Measurements from ENCODE around the gene NRF1.
"Not testable (repeated sequence)": the region's sequence is repeated elsewhere in the genome, so short reads cannot be mapped to it uniquely, and the experiment has no call there.

Gene NRF1

DNA sequence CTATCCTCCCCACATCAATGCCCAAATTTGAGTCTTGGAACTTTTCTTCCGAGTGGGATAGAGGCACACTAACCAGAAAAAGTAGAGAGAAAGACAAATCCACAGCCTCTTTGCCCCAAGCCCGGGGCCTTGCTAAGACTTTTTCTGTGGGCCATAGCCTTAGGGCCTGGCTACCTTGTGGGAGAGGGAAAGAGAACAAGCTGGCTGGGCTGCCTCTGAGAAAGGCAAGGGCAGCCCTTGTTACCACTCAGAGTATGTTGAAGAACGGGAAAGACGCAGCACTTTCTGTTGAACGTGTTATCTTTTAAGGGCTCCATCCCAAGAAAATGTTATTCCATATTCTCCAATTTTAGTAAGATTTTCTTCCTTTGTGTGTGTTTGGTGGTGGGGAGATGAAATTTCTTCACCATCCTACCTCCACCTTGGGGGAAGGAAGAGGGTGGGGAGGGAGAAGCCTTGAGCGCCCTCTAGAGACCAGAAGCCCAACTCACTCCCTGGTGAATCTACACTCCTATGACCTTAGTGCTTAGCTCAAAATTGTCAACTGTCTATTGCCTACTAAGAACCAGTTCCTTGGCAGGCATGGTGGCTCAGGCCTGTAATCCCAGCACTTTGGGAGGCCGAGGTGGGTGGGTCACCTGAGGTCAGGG is 3.9 kb upstream of the NRF1 start:
- DNase-seq: peak; percentile 52

DNA sequence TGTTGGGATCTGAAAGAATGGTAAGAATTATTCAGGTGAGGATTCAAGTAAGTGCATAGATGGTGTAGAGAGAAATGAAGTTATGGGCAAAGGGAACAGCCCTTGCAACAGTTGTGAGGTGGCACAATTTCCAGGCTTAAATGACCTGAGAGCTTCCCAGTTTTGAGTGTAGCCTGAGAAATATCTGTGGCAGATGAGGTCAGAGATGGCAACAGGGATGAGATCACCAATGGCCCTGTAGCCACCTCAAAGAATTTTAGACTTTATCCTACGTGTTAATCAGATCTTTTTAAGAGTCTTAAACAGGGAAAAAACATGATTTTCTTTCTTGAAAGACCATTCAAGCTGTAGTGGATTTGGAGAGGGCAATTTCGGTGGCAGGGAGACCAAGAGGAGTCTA is 1.9 kb upstream of the NRF1 start:
- DNase-seq: no peak

DNA sequence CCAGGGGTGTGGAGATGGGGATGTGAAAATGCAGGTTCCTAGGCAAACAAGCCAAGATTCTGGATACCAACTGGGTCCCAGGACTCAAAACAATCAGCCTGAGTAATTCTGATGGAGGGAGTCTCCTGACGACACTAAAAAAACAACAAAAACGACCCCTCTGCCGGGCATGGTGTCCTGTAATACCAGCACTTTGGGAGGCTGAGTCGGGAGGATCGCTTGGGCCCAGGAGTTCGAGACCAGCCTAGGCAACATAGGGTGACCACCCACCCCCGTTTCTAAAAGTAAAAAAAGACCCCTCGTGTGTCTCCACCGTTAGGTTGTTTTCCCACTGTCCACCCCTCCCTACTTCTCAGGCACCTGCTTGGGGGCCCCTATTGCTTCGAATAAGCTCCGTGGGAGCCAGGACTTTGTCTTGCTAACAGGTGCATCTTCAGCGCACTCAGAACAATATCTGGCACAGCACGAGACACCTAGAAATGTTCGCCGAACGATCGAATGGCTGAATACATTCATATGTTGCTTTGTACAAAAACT is 743 bp upstream of the NRF1 start:
- peak; percentile 31 for DNase-seq

DNA sequence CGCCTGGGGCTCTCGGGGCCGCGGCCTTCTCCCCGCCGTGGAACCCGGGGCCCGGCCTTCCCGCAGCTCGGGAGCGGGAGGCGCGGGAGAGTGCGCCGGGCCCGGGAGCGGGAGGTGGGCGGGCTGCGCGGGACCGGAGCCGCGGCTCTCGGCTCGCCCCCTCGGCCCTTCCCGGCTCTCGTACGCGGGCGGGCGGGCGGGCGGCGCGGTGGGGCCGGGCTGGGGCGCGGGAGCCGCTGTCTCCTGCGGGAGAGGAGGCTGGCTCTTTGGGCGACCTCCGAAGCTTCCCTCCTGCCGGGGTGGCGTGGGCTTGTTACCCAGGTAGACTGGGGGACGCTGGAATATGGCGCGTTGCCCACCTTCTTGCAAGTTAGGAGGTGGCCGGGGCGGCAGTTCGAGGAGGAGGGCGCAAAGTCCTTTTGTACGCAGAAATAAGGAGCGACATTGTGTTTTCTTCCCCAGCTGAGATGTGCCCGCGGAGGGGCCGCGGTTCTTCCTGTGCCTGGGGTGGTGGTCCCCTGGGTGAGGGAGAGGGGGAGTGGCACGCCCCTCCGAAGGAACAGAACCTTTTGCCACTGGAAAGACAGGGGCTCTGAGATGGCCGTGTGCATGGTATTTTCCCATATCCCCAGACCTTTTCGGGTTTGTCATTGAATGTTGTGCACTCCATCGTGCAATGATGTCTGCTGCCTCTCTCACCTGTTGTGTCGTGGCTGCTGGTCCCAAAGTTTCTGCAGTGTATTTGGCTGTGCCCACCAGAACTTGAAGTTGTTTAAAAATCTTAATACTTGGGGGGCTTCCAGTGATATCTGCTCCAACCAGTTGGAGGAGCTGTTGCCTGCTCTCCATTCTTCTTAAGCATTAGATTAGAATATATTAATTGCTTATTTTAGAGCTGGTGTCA is 844 bp downstream of the NRF1 start:
- peak; percentile 48 for DNase-seq

DNA sequence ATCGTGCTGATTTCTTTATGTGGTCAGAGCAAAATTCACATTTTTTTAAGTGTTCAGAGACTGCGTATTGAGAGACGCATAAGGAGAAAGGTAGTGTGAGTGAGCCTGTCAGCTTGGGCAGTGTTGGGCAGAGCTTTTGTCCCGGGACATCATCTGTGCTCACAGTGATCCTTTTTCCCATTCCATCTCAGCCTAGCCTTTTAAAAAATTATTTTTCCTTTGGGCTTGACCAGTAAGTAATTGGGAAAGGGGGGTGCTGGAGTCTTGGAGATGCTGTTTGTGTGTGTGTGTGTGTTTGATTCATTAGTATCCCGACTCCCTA is 1.5 kb downstream of the NRF1 start:
- no peak for DNase-seq

DNA sequence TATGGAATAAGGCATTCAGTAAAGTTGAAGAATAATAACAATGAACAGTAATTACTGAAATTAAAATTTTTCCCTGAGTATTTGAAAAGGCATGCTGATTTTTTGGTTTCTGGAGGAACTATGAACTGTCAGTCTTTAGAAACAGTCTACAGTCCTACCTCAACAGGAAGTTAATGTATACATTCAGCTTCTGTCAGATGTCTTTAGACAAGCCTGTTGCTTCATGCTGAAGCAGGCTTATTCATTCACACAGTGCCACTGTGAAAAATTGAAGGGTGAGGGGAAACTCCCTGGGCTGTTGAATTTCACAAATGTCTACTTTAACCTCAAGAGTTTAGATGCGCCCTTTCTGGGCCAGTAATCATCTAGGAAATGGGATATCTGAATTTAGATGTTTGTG is 3.5 kb downstream of the NRF1 start:
- peak; percentile 56 for DNase-seq

DNA sequence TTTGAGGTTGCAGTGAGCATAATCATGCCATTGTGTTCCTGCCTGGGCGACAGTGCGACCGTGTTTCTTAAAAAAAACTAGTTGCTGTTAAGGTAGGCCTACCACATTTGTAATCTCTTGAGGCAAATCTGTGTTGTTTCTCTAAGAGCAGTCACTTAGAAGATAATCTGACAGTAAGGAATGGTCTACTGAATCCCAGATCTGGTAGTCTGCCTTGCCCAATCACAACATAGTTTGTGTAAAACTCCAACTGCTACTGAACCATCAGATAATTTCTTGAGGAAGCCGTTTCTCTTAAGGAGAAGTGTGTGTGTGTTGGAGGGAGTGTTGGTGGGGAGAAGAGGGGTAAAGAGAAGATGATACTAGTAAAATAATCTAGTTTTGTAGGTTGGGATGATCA is 5.0 kb downstream of the NRF1 start:
- no peak for DNase-seq

DNA sequence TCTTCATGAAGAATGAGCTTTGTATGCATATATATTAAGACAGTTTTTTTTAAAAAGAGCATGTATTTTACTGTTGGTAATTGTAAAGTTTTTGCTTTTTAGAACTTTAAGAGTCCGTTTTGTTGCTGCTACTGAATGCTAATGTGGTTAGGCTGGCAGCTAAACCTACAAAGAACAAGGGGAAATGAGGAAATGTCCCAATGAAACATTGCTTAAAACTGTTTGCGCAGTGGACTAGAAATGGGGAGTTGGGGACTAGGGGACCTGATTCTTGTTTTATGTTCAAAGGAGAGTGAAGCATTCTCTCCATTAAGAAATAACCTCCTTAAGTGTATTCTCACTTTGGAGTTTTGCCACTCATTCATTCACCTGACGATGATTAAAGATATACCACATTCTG is 5.7 kb downstream of the NRF1 start:
- DNase-seq: no peak

DNA sequence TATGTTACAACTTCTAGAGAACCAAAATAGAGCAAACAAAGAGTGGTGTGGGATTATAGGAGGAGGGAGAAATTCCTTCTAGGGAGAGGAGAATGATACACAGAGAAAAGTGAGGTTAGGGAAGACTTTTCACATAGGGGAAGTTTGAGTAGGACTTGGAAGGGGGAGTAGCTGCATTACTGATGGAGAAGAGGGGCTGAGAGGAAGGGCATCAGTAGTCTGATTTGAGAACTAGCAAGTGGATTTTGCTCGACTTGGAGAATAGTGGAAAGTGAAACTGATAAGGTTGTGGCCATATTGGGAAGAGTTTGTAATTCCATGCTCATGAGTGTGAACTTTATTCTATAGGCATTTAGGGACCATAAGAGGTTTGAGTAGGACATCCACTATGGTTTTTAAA is 6.1 kb downstream of the NRF1 start:
- DNase-seq: no peak

DNA sequence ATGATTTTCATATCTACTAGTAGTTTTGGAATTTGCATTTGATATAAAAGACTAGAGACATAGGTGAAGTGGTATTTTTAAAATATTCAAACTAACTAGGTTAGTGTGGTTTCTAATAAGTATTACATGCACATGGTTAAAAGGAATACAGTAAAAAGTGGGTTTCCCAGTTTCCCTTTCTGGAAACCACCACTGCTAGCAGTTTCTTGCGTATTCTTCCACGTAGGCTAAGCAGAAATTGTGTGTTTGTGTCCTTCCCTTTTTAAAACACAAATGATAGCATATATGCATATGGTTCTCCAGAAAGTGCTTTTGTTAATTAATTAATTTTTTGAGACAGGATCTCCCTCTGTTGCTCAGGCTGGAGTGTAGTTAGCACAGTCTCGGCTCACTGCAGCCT is 15.4 kb downstream of the NRF1 start:
- no peak for DNase-seq

DNA sequence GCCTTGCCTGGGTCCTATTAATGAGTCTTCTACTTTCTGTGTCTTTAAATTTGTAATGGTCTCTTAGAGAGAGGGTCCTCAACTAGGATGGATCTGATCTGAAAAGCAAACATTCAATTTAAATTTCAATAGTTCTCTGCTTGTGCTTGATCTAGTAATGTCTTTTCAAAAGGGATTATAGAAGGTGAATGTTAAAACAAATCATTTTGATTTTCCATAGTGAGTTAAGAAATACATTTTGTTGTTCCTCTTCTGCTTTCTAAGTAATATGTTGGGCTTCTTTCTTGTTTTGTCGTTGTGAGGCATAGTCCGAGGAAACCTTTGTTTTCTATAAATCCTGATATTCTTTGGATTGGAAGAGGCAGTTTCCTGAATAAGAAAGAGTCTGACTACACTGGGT is 18.8 kb downstream of the NRF1 start:
- no peak for DNase-seq

DNA sequence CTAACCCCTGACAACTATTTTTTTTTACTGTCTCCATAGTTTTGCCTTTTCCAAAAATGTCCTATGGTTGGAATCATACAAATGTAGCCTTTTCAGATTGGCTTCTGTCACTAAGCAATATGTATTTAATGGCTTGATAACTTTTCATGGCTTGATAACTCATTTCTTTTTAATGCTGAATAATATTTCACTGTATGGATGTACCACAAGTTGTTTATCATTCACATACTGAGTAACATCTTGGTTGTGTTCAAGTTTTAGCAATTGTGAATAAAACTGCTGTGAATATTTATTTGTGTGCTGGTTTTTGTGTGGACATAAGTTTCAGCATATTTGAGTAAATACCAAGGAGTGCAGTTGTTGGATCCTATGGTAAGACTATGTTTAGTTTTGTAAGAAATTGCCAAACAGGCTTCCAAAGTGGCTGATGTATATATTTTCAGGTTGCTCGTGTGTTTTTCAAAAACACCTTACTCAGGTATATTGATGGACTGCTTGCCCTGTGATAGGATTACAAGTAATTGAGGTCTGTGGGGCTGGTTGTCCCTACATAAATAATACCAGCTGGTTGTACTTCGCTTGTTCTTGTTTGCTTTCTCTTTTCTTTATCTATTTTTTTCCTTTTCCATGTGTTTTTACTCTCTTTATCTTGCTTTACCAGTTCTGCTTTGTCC is 23.0 kb downstream of the NRF1 start:
- no peak for DNase-seq

DNA sequence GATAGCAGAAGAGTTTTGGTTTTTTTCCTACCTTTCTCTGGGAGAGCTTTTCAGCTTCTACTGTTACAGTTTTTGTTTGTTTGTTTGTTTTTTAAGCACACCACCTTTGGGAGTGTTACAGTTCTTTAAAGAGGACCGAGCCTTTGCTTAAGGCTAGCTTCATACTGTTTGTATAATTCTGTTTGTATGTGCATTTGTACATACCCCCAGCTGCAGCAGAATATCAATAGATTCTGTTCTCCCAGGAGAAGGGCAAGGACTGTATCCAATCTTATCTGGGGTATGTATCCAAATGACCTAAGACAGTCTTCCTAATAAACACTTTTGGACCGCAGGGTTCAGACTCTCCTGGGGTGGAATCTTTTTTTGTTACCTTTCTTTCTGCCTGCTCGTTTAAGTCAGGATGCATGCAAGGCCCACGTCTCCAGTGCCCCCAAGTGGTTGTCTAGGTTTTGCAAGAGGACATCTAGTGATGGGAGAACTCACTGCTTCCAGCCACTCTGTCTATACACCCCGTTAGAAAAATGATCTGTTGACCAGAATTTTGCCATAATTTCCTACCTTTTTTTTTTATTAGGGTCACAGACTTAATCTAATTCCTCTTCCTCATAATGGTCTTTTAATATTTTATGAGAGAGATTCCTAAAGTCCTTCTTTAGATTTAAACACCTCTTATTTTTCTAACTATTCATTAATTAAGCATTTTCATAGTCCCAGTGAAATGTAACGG is 23.9 kb downstream of the NRF1 start:
- peak; percentile 83 for DNase-seq

DNA sequence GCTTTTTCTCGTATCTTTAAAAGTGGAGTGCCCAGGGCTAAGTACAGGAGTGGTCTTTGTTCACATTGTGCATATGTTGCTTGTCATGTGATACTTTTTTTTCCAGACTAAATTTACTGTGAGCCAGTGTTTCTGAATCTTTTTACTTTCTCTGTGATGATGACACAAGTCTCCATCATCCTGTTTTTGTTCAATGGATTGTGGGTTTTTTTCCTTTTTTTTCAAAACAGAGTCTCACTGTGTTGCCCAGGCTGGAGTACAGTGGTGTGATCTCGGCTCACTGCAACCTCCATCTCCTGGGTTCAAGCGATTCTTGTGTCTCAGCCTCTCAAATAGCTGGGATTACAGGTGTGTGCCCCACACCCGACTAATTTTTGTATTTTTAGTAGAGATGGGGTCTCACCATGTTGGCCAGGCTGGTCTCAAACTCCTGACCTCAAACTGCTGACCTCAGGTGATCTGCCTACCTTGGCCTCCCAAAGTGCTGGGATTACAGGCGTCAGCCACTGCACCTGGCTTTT is 24.6 kb downstream of the NRF1 start:
- DNase-seq: not testable (repeated sequence)

DNA sequence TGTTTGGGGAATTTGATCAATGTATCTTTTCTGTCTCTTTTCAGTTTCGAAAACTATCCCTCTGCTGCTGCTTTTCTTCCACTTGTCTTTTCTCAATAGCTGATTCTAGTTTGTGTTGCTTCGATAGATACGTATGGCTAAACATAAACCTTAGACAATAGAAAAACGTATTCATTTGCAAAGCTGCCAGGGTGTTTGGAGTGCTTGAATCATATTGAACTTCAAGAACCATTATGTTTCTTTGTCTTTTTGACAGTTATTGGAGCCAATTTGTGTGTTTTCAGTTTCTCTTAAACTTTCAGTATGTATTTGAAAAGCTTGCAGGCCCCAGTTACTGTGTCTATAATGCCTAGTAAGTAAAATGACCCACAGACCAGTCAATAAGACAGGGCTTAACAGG is 25.1 kb downstream of the NRF1 start:
- DNase-seq: no peak

DNA sequence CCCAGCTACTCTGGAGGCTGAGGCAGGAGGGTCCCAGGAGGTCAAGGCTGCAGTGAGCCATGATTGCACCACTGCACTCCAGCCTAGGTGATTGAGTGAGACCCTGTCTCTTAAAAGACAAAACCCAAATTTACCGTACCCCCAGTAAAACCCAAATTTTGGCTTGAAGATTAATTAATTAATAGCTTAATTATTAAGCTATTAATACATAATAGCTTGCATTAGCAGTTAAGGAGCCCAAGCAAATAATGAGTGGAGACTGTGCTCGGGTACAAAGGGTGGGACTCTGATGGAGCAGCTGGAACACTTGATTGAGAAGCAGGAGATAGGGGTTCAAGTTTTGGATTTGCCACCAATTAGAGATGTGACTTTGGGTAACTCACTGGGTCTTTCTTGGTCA is 28.9 kb downstream of the NRF1 start:
- no peak for DNase-seq

DNA sequence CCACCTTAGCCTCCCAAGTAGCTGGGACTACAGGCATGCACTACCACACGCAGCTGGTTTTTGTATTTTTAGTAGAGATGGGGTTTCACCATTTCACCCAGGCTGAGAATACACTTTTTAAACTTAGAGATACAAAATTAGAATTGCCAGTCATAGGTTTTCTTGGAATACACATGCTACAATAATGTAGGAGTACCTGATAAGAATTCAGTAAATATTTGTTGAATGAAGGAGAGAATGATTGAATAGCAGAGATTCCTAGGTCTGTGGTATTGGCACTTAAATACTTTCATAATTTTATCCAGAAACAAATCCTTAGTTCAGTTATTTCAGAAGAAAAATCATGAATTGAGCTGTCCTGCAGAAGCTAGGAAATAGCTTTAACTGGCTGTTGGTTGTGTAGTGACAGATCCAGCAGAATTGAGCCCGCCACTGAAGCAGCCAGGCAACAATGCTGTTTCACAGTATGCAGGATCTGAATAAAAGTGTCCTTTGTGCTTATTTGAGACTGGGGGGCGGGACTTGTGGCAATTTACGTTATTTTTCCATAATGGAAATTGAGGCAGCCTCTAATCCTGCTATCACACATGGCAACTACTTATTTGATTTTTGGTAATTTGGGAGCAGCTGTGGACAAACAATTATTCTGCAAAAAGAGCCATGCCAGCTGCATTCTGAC is 31.5 kb downstream of the NRF1 start:
- DNase-seq: no peak

DNA sequence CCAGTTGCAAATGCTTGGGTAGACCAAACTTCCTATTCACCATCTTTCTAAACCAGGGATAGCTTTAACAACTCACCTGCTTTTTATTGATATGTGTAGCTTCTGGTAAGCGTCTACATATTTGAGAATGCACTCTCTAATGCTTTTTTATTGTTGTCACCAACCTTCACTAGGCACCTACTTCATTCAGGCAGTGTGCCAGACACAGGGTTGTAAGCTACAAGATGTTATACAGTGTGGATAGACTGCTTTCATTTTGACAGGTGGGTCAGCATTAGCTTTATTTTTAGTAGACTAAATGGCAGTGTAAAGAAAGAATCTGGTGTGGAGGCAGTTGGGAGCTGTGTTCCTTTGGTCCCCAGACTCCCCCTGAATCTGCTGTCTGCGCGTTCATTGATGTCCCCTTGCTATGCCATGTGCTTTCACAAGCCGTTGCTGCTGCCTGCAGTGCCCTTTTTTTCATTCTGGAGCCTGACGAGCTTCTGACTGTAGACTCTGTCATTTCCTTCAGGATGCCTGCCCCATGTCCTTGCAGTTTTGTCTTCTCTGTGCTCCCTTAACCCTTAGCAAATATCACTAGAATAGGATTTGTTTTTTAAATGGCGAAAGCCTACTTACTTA is 32.1 kb downstream of the NRF1 start:
- DNase-seq: peak; percentile 24

DNA sequence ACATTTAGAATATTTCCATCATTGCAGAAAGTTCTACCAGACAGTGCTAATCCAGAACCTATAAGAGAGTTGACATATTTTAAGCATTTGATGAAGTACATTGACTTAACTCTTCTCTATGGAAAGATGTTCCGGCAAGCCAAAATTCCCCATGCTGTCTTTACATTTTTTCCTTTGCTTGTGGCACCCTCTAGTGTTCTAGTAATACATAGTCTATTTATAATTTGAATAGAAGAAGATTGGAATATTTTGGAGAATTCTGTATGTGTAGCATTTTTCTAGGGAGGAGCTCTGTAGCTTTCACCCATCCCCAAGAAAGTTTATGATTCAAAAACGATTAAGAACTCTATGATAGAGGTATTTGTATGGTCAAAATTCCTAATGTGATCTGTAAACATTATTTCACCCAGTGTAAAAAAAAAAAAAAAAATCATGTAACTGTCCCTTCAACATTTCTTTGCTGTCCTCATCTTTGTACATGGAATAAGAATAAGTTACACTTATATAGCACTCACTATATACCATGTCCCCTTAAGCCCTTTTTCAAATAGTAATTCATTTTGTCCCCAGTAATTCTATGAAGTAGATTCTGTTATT is 33.2 kb downstream of the NRF1 start:
- peak; percentile 34 for DNase-seq

DNA sequence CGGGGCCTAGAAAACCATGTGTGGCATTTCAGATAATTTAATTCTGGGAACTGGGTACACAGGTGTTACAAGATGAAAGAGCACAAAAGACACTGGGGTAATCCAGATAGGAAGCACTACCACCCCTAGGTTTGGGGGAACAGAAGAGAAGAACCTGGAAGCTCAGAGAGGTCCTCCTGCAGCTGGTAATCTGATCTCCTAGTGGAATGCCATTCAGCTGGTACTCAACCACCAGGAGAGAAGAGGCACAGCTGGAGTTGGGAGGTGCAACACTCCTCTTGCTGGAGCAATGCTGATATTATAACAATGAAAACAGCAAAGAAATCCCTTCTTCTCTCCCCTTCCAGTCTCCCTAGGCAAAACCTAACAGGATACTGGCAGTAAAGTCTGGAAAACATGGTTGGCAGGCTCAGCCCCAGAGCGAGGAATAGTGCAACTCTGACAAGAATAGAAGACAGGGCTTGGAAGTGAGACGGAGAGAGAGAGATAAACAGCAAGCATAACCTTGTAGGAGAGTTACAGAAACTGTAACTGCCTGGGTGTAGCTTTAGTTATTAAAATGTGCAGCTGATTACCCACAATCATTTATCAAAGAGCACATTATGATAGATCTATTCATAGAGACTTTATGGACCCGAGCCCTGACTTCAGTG is 35.0 kb downstream of the NRF1 start:
- no peak for DNase-seq
